ENCODE results near the gene TRAPPC8. TPM values are rescaled to one million over a fixed set of nuclear protein-coding genes. Genes with fewer than 3 reads are reported as not detected.
A peak's percentile ranks its signal among the peaks of the same experiment; 100 is the strongest.
"Not testable (repeated sequence)": the region's sequence is repeated elsewhere in the genome, so short reads cannot be mapped to it uniquely, and the experiment has no call there.

TRAPPC8 gene
- total RNA-seq, 8 experiments from 2014 or later, result 16.9 to 35.4 (median 24.1) TPM

- Histone ChIP-seq H3K4me3 (no peak overlapping the region), H3K27ac (no peak overlapping the region), H3K4me1 (replicated peaks in 1 of 2) (no peaks in the 10 kb centered on the region)
- no peak for ATAC-seq (replicated peaks in 6 of 8)
- 80 to 100% (median 100%) methylated on average over 1 of the region's 1 CpG; no CpG with 5 or more reads in 3 of the 10 experiments for WGBS, 10 experiments
- in situ Hi-C loops (cut with MboI; ENCODE audit: low pct_unique_long_range_greater_than_20kb in 2 of 9, low sequenced_read_pairs in 9 of 9, unreplicated experiment in 9 of 9), result no loop called here
Observed at GRCh38 chr18:31831903-31832302, 111.0 kb downstream of the TRAPPC8 start.

- 83 to 100% (median 100%) methylated on average over 1 to 3 of the region's 3 CpGs; no CpG with 5 or more reads in 3 of the 10 experiments for WGBS, 10 experiments
Observed at GRCh38 chr18:31830686-31831085, 112.2 kb downstream of the TRAPPC8 start.

GRCh38 chr18:31828613-31829012, 114.3 kb downstream of the TRAPPC8 start:
- no peak for ATAC-seq (replicated peaks in 6 of 8)
- Histone ChIP-seq H3K4me1 (replicated peaks in 1 of 2) (no peaks in the 10 kb centered on the region), H3K4me3 (no peak overlapping the region), H3K27ac (no peak overlapping the region)
- in situ Hi-C loops (cut with MboI; ENCODE audit: low pct_unique_long_range_greater_than_20kb in 2 of 9, low sequenced_read_pairs in 9 of 9, unreplicated experiment in 9 of 9), result no loop called here
- WGBS, 10 experiments, result 90 to 100% (median 98%) methylated on average over 1 to 10 of the region's 10 CpGs

More at GRCh38 chr18:31830686-31831085, 112.2 kb downstream of the TRAPPC8 start:
- Histone ChIP-seq H3K4me3 (no peak overlapping the region), H3K27ac (no peak overlapping the region), H3K4me1 (replicated peaks in 1 of 2) (no peaks in the 10 kb centered on the region)
- no peak for ATAC-seq (replicated peaks in 6 of 8)
- in situ Hi-C loops (cut with MboI; ENCODE audit: low pct_unique_long_range_greater_than_20kb in 2 of 9, low sequenced_read_pairs in 9 of 9, unreplicated experiment in 9 of 9), result no loop called here

GRCh38 chr18:31826673-31827325, 116.1 kb downstream of the TRAPPC8 start:
- in situ Hi-C loops (cut with MboI; ENCODE audit: low pct_unique_long_range_greater_than_20kb in 2 of 9, low sequenced_read_pairs in 9 of 9, unreplicated experiment in 9 of 9); H3K4me3 ChIP-seq; H3K27ac ChIP-seq; H3K4me1 ChIP-seq (replicated peaks in 1 of 2): not testable (repeated sequence)
- peak in 3 of 8 experiments; percentile 72 to 93 (median 90) for ATAC-seq (replicated peaks in 6 of 8)
- WGBS, 10 experiments, result 20 to 96% (median 91%) methylated on average over 1 to 5 of the region's 10 CpGs; no CpG with 5 or more reads in 2 of the 10 experiments

- in situ Hi-C loops (cut with MboI; ENCODE audit: low pct_unique_long_range_greater_than_20kb in 2 of 9, low sequenced_read_pairs in 9 of 9, unreplicated experiment in 9 of 9), result no loop called here
- ATAC-seq (replicated peaks in 6 of 8), result no peak
- Histone ChIP-seq H3K27ac (no peak overlapping the region), H3K4me1 (replicated peaks in 1 of 2) (no peaks in the 10 kb centered on the region), H3K4me3 (no peak overlapping the region)
- 13 to 100% (median 58%) methylated on average over 1 to 3 of the region's 3 CpGs; no CpG with 5 or more reads in 2 of the 10 experiments for WGBS, 10 experiments
Observed at GRCh38 chr18:31825772-31826171, 117.2 kb downstream of the TRAPPC8 start.

- peak in 2 of 8 experiments; percentile 55 to 58 for ATAC-seq (replicated peaks in 6 of 8)
- no peak overlapping the region for H3K4me3 ChIP-seq
- H3K27ac ChIP-seq, result no peak overlapping the region
- H3K4me1 ChIP-seq (replicated peaks in 1 of 2), result no peaks in the 10 kb centered on the region
- in situ Hi-C loops (cut with MboI; ENCODE audit: low pct_unique_long_range_greater_than_20kb in 2 of 9, low sequenced_read_pairs in 9 of 9, unreplicated experiment in 9 of 9), result loop anchor here in 4 of 9 experiments (25.0 kb wide), 1 partner anchor 259 kb away; no protein-coding TSS in a partner anchor
- WGBS, 10 experiments, result 20 to 93% (median 79%) methylated on average over 1 to 5 of the region's 8 CpGs; no CpG with 5 or more reads in 3 of the 10 experiments
Observed at GRCh38 chr18:31821545-31822171, 121.3 kb downstream of the TRAPPC8 start.

GRCh38 chr18:31819925-31820229, 123.1 kb downstream of the TRAPPC8 start:
- 80 to 100% (median 96%) methylated on average over 1 of the region's 1 CpG; no CpG with 5 or more reads in 2 of the 10 experiments for WGBS, 10 experiments
- ATAC-seq (replicated peaks in 6 of 8), result no peak
- Histone ChIP-seq H3K27ac (no peak overlapping the region), H3K4me1 (replicated peaks in 1 of 2) (no peaks in the 10 kb centered on the region), H3K4me3 (no peak overlapping the region)
- in situ Hi-C loops (cut with MboI; ENCODE audit: low pct_unique_long_range_greater_than_20kb in 2 of 9, low sequenced_read_pairs in 9 of 9, unreplicated experiment in 9 of 9), result loop anchor here in 4 of 9 experiments (25.0 kb wide), 1 partner anchor 258 kb away; no protein-coding TSS in a partner anchor

GRCh38 chr18:31819106-31819924, 123.6 kb downstream of the TRAPPC8 start:
- in situ Hi-C loops (cut with MboI; ENCODE audit: low pct_unique_long_range_greater_than_20kb in 2 of 9, low sequenced_read_pairs in 9 of 9, unreplicated experiment in 9 of 9), result loop anchor here in 4 of 9 experiments (25.0 kb wide), 1 partner anchor 257 kb away; no protein-coding TSS in a partner anchor
- no peaks in the 10 kb centered on the region for H3K4me1 ChIP-seq (replicated peaks in 1 of 2)
- ATAC-seq (replicated peaks in 6 of 8), result peak in 6 of 8 experiments; percentile 45 to 98 (median 78)
- no peak overlapping the region for H3K4me3 ChIP-seq
- H3K27ac ChIP-seq, result no peak overlapping the region
- 0 to 68% (median 50%) methylated on average over 1 to 9 of the region's 11 CpGs for WGBS, 10 experiments

GRCh38 chr18:31814132-31814531, 128.8 kb downstream of the TRAPPC8 start:
- H3K27ac ChIP-seq, result no peak overlapping the region
- H3K4me1 ChIP-seq (replicated peaks in 1 of 2), result no peaks in the 10 kb centered on the region
- in situ Hi-C loops (cut with MboI; ENCODE audit: low pct_unique_long_range_greater_than_20kb in 2 of 9, low sequenced_read_pairs in 9 of 9, unreplicated experiment in 9 of 9), result loop anchor here in 4 of 9 experiments (25.0 kb wide), 1 partner anchor 252 kb away; no protein-coding TSS in a partner anchor
- H3K4me3 ChIP-seq, result no peak overlapping the region
- ATAC-seq (replicated peaks in 6 of 8), result no peak
- 0 to 100% (median 75%) methylated on average over 1 to 3 of the region's 3 CpGs for WGBS, 10 experiments

- H3K27ac ChIP-seq; H3K4me1 ChIP-seq (replicated peaks in 1 of 2); H3K4me3 ChIP-seq; ATAC-seq (replicated peaks in 6 of 8): not testable (repeated sequence)
- in situ Hi-C loops (cut with MboI; ENCODE audit: low pct_unique_long_range_greater_than_20kb in 2 of 9, low sequenced_read_pairs in 9 of 9, unreplicated experiment in 9 of 9), result loop anchor here in 4 of 9 experiments (25.0 kb wide), 1 partner anchor 248 kb away; no protein-coding TSS in a partner anchor
- WGBS, 10 experiments, result 17 to 89% (median 67%) methylated on average over 1 to 4 of the region's 7 CpGs; no CpG with 5 or more reads in 5 of the 10 experiments
Observed at GRCh38 chr18:31810336-31811130, 132.4 kb downstream of the TRAPPC8 start.

GRCh38 chr18:31809049-31809448, 133.9 kb downstream of the TRAPPC8 start:
- whole genome bisulfite sequencing, 10 experiments, result 86 to 100% methylated on average over 1 of the region's 4 CpGs; no CpG with 5 or more reads in 8 of the 10 experiments
- not testable (repeated sequence) for H3K27ac ChIP-seq

GRCh38 chr18:31801078-31801477, 141.8 kb downstream of the TRAPPC8 start:
- Histone ChIP-seq H3K27ac (no peak overlapping the region), H3K4me1 (replicated peaks in 1 of 2) (no peaks in the 10 kb centered on the region), H3K4me3 (no peak overlapping the region)
- no peak for ATAC-seq (replicated peaks in 6 of 8)
- in situ Hi-C loops (cut with MboI; ENCODE audit: low pct_unique_long_range_greater_than_20kb in 2 of 9, low sequenced_read_pairs in 9 of 9, unreplicated experiment in 9 of 9), result loop anchor here in 4 of 9 experiments (25.0 kb wide), 1 partner anchor 239 kb away; no protein-coding TSS in a partner anchor
- 0 to 89% (median 34%) methylated on average over 1 to 2 of the region's 2 CpGs for WGBS, 10 experiments

More at GRCh38 chr18:31809049-31809448, 133.9 kb downstream of the TRAPPC8 start:
- not testable (repeated sequence) for ATAC-seq (replicated peaks in 6 of 8); H3K4me3 ChIP-seq; H3K4me1 ChIP-seq (replicated peaks in 1 of 2)
- in situ Hi-C loops (cut with MboI; ENCODE audit: low pct_unique_long_range_greater_than_20kb in 2 of 9, low sequenced_read_pairs in 9 of 9, unreplicated experiment in 9 of 9), result loop anchor here in 4 of 9 experiments (25.0 kb wide), 1 partner anchor 247 kb away; no protein-coding TSS in a partner anchor

All from motor neuron (in vitro differentiated cells).